ENCODE results near the gene ATF6.

ATF6 gene

DNA sequence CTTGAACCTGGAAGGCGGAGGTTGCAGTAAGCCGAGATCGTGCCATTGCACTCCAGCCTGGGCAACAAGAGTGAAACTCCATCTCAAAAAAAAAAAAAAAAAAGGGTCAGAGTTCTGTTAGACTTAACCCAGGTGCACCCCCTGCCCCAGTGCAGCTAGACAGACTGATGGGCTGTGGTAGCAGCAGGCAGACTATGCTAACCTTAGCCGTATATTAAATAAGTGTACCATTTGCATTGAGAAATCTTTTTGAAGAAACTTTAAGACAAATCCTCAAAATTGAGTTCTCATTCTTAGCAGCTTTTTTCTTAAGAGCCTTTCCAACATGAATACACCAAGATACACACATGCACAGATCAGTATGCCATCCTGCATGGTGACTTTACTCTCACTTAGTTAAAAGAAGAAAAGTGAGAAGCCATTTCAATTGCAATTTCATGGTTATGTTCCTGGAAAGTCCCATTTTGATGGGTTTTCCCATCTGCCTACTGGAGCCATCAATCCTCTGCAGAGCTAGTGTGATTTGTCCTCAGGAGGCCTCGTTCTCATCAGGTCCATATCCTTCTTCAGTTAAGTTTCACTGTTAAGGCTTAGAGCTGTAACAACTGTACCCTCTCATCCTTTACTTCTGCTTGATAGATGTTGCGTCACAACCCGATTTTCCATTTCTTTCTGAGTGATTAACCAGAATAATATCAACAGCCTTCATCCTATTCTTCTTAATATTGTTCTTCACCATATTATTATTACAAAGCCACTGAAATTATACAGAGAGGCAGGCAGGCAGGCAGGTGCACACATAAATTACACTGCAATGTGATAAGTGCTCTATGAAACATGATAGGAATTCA lies 37.5 kb upstream of the ATF6 start:
- peaks cover 6% of the 10 kb centered on the region for H3K27me3 Mint-ChIP-seq
- peak overlapping the region; percentile 96 for H3K4me3 Mint-ChIP-seq
- peaks cover 56% of the 10 kb centered on the region for H3K4me1 Mint-ChIP-seq
- peak overlapping the region; percentile 6 for H3K27ac Mint-ChIP-seq
- no peaks in the 10 kb centered on the region for H3K9me3 Mint-ChIP-seq
- H3K36me3 Mint-ChIP-seq: no peaks in the 10 kb centered on the region

DNA sequence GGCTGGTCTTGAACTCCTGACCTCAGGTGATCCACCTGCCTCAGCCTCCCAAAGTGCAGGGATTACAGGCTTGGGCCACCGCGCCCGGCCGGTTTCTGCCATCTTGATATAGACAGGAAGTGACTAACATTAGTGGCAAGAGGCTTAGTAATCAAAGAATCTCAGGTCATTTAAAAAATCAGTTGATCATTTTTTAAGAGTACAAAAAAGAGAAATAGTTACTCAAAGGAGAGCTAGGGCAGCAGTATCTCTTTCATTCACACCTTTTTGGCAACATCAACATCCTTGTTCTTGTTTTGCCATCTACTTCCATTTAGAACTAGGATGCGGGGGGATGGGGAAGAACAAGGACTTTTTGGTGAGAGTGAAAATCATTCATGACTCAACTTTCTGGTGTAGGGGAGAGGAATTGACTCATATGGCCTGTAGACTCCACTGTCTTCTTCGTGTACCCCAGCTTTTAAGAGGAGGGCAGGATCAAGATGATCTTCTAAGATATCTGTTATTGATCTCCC lies 36.0 kb upstream of the ATF6 start:
- Mint-ChIP-seq H3K27me3 (peaks cover 6% of the 10 kb centered on the region), H3K4me1 (peaks cover 51% of the 10 kb centered on the region), H3K27ac (peak overlapping the region; percentile 67), H3K36me3 (no peaks in the 10 kb centered on the region), H3K4me3 (peak overlapping the region; percentile 57), H3K9me3 (no peaks in the 10 kb centered on the region)

DNA sequence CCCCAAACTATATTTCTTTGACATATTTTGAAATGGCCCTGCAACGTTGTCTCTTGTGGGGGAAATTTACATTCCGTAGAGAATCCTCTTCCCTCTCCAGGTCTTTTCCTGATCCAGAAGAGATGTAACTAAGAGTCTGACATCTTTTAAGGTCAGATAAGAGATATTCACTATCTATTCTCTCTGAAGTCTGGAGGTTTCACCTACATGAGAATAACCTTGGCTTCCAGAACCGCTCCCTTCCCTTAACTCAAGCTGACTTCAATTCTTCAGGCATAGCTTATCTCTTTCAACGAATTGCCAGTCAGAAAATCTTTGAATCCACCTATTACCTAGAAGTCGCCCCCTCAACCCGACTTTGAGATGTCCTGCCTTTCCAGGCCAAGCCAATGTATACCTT lies 34.9 kb upstream of the ATF6 start:
- Mint-ChIP-seq H3K4me3 (no peak overlapping the region), H3K27ac (peak overlapping the region; percentile 56), H3K9me3 (no peaks in the 10 kb centered on the region), H3K27me3 (no peaks in the 10 kb centered on the region), H3K36me3 (no peaks in the 10 kb centered on the region), H3K4me1 (peaks cover 48% of the 10 kb centered on the region)

DNA sequence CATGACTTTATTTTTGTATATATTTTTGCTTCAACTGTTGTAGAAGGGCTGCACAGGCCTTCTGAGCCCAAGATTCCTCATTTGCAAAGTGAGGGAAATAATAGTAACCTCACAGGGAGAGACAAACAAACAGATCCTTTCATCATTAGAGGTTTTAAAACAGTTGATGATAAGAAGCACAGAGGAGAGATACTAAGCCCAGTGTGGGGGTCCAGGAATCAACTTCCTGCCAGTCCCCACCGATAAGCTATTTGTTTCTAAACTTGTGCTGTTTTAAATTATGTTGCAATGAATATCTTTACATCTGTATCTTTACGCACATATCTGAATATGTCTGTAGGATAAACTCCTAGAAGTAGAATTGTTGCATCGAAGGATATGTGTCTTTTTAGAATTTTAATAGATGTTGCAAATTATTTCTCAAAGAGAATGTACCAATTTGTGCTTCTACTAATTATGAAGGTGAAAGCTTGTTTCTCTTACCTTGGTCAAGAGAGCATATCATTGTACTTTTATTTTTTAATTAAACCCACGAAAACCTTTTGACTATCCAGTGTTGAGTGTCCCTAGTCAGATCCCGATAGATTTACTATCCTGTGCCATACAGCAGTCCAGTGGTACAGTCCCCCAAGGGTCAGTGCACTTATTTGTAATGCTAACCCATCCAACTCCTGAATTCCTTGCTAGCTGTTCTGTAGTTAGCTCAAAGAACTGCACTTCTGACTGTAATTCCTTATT lies 34.0 kb upstream of the ATF6 start:
- Mint-ChIP-seq H3K9me3 (no peaks in the 10 kb centered on the region), H3K27ac (peak overlapping the region; percentile 53), H3K27me3 (no peaks in the 10 kb centered on the region), H3K4me1 (peaks cover 53% of the 10 kb centered on the region), H3K36me3 (no peaks in the 10 kb centered on the region), H3K4me3 (no peak overlapping the region)

DNA sequence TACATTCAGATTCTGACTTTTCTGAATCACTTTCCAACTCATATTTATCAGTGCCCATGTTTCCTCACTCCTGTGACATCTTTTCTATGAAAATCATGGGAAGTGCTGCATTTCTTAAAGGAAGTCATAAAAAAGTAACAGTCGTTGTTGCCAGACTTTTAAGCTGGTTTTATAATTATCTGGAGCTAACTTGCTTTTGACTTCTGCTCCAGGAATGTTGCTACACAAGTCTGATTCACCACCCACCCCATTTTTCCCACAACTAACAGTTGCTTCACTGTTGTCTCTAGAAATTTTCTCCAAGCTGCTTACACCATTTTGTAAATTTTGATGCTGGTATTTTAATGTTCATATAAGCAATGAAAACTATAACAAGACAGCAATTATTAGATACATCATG lies 32.6 kb upstream of the ATF6 start:
- Mint-ChIP-seq H3K27me3 (no peaks in the 10 kb centered on the region), H3K4me1 (peaks cover 43% of the 10 kb centered on the region), H3K27ac (no peak overlapping the region), H3K4me3 (no peak overlapping the region), H3K9me3 (no peaks in the 10 kb centered on the region), H3K36me3 (no peaks in the 10 kb centered on the region)

DNA sequence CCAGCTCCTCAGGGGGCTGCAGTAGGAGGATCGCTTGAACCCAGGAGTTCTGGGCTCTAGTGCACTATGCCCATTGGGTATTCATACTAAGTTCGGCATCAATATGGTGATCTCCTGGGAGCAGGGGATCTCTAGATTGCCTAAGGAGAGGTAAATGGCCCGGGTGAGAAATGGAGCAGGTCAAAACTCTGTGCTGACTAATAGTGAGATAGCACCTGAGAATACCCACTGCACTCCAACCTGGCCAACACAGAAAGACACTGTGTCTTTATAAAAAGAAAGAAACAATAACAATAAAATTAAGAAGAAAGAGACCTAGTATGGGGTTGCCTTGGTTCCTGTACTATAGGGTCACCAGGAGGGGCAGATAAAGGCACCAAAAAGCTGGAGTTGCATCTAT lies 30.3 kb upstream of the ATF6 start:
- H3K36me3 Mint-ChIP-seq: no peaks in the 10 kb centered on the region
- no peaks in the 10 kb centered on the region for H3K27me3 Mint-ChIP-seq
- peaks cover 29% of the 10 kb centered on the region for H3K4me1 Mint-ChIP-seq
- no peak overlapping the region for H3K4me3 Mint-ChIP-seq
- no peaks in the 10 kb centered on the region for H3K9me3 Mint-ChIP-seq
- H3K27ac Mint-ChIP-seq: peak overlapping the region; percentile 66

DNA sequence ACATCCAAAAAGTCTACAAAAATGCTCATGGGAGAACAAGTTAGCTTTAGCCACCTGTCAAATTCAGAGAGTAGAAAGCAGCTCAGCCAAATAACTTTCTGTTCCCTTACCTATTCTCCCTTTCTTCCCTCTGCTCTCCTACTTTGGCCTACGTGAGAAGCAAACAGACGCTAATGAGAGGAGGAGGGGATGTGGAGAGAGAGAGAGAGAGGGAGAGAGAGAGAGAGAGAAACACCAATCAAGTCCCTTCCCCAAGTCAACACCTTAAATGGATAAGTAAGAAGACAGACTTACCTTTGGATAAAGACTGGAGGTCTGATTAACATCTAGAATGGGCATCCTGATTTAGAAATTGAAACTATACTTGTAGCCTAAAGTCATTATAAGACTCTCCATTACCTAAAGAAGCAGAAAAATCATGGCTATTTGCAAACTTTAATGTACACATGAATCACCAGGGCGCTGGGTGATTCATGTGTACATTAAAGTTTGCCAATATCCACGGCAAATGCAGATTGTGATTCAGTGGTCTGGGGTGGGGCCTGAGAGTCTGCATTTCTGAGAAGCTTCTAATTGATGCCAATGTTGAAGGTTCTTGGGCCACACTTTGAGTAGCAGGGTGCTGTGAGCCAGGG lies 29.7 kb upstream of the ATF6 start:
- Mint-ChIP-seq H3K4me1 (peaks cover 26% of the 10 kb centered on the region), H3K27ac (peak overlapping the region; percentile 66), H3K9me3 (no peaks in the 10 kb centered on the region), H3K4me3 (no peak overlapping the region), H3K27me3 (no peaks in the 10 kb centered on the region), H3K36me3 (no peaks in the 10 kb centered on the region)

DNA sequence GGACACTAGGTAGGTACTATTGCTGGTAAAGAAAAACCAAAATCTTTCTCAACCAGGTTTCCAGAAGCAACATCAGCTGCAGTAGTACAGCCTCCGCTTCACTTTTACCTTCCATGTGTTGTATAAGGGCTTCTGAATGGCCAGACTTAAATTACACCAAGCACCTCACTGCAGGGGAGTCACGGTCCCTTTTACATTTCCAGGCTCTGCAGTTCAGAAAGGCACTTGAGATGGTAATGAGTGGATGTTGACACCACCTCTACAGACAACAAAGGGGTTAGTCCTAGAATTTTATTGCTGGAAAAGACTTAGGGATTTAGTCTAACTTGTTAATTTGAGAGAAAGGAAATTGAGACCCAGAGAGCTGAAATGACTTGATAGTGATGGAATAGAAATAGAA lies 28.5 kb upstream of the ATF6 start:
- Mint-ChIP-seq H3K36me3 (no peaks in the 10 kb centered on the region), H3K9me3 (no peaks in the 10 kb centered on the region), H3K27me3 (no peaks in the 10 kb centered on the region), H3K4me3 (no peak overlapping the region), H3K4me1 (peaks cover 25% of the 10 kb centered on the region), H3K27ac (no peak overlapping the region)

DNA sequence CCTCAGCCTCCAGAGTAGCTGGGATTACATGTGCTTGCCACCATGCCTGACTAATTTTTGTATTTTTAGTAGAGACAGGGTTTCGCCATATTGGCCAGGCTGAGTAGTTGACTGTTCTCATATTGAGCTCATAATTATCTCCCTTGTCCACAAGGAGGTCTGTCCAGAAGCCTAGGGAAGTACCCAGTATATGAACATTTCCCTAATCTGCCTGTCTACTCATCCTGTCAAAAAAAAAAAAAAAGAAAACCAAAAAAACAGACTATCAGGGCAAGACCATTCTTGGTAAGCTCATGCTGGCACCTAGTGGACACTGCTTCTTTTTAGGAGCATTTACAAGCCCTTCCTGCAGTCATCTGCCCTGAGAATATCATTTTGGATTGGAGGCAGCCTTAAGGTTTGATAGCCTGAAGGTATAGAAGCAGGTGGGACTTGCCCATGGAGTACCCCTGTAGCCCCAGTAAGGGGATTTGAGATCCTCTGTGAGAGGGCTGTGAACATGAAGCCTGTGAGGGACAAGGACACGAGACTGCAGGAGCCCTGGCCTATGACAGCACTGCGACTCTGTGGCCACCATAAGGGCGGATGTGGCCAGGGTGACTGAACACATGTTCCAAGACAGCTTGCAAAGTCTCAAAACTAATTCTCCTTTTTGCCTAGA lies 27.4 kb upstream of the ATF6 start:
- no peaks in the 10 kb centered on the region for H3K27me3 Mint-ChIP-seq
- no peaks in the 10 kb centered on the region for H3K36me3 Mint-ChIP-seq
- no peaks in the 10 kb centered on the region for H3K9me3 Mint-ChIP-seq
- no peak overlapping the region for H3K27ac Mint-ChIP-seq
- H3K4me1 Mint-ChIP-seq: peaks cover 28% of the 10 kb centered on the region
- H3K4me3 Mint-ChIP-seq: no peak overlapping the region

DNA sequence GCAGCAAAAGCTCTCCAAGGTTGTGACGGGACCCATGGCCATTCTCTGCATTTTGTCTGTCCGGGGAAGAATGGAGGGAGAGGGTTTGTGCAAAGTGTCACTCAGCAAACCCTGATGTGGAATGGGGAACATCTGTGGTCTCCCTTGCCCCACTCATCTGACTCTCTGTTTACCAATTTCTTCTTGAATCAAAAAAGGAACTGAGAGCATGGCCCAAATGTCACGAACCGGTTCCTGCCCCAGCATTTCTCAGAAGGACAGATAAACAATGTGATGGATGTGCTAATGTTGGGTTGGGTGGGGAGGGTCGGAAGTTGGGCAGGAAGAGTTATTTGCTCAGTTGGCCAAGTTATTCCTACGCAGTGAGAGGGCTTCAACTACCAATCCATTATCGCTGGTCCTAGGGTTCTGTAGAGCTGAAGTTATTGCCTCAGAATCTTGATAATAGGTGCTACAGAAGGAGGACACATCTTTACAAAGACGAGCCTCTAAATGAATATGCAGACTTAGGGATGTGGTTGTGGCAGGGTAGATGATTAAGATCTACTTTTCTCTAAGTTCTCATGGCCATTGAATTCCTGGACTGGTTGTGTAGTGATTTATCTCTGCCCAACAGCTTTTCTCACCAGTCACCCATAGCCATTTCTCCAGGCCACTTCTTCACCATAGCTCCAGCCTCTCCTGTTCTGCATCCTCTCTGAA lies 26.1 kb upstream of the ATF6 start:
- Mint-ChIP-seq H3K36me3 (no peaks in the 10 kb centered on the region), H3K4me3 (no peak overlapping the region), H3K9me3 (no peaks in the 10 kb centered on the region), H3K27ac (no peak overlapping the region), H3K27me3 (no peaks in the 10 kb centered on the region), H3K4me1 (peaks cover 39% of the 10 kb centered on the region)

DNA sequence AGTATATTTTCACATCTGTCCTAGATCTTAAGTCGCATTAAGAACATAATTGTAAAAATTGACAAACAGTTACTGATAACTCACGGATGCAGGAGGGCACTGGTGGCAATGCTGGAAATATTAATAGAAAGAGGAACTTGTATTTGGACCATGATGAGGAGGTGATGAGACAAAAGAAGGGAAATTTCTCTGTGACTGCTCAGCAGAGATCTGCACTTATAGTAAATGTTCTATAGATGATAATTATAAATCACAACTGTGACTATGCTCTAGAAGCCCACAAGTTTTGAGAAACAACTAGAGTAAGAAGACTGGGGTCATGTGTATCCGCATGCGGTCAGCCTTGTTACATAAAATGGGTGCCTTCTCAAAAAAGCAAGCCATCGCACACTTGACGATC lies 25.2 kb upstream of the ATF6 start:
- Mint-ChIP-seq H3K4me3 (no peak overlapping the region), H3K27ac (no peak overlapping the region), H3K4me1 (peaks cover 44% of the 10 kb centered on the region), H3K36me3 (no peaks in the 10 kb centered on the region), H3K27me3 (peaks cover 3% of the 10 kb centered on the region), H3K9me3 (no peaks in the 10 kb centered on the region)

DNA sequence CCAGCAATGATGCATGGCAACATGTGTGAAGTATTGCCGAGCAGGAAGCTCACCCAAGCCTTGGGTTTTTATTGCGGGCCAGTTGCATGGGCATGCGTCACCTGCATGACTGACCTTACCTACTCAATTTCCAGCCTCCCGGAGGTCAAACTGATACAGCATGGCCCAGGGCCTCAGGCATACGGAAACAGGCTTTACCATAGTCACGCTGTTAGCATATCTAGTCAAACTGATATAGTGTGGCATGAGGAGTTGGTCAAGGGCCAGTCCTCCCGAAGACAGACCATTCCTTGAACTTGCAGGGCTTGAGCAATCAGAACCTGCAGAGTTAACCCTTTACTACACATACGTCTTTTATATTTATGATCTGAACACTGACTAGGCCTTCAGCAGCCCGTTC lies 22.9 kb upstream of the ATF6 start:
- Mint-ChIP-seq H3K4me3 (no peak overlapping the region), H3K4me1 (peaks cover 46% of the 10 kb centered on the region), H3K36me3 (no peaks in the 10 kb centered on the region), H3K9me3 (no peaks in the 10 kb centered on the region), H3K27ac (no peak overlapping the region), H3K27me3 (peaks cover 5% of the 10 kb centered on the region)

DNA sequence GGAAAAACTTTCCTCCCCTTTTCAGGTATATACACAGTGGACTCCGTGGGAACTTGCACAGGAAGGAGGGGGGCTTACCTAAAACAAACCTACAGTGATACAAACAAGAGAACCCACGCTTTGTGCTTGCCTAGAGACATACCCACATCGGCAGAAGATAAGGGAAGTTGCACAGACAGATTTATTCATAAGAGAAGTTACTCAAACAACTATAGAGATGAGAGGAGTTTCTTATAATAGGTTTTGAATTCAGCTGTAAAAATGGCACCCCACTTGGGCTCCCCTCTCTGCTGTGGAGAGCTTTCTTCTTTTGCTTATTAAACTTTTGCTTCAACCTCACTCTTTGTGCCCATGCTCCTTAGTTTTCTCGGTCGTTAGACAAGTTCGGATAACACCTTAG lies 18.3 kb upstream of the ATF6 start:
- peaks cover 3% of the 10 kb centered on the region for H3K36me3 Mint-ChIP-seq
- H3K27ac Mint-ChIP-seq: no peak overlapping the region
- H3K9me3 Mint-ChIP-seq: no peaks in the 10 kb centered on the region
- H3K4me3 Mint-ChIP-seq: peak overlapping the region; percentile 39
- peaks cover 5% of the 10 kb centered on the region for H3K27me3 Mint-ChIP-seq
- peaks cover 55% of the 10 kb centered on the region for H3K4me1 Mint-ChIP-seq

DNA sequence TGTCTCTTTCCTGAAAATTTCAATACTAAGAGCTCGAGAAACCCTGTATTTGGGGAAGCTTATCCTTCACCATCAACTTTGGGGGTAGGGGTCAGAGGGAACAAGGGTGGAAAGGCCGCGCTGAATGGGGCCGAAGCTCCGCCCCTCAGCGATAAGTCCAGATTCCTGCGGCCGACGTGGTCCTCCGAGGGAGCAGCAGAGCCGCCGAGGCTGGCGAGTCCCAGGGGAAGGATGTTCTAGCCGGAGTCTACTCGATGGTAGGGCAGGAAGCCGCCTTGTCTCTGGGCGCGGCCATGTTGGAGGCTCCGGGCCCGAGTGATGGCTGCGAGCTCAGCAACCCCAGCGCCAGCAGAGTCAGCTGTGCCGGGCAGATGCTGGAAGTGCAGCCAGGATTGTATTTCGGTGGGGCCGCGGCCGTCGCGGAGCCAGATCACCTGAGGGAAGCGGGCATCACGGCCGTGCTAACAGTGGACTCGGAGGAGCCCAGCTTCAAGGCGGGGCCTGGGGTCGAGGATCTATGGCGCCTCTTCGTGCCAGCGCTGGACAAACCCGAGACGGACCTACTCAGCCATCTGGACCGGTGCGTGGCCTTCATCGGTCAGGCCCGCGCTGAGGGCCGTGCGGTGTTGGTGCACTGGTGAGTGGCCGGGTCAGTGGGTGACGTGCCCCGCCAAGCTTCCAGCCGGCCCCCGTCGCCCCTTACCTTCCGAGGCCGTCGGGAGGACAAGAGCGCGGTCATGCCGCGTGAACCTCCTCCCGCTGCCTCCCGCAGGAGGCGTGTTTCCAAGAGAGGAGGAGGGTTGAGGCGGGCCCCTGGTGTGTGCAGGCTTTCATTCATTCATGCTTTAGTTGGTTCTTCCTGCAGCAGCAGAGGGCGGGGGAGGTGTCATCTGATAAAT lies 16.4 kb upstream of the ATF6 start, which contains the start of gene DUSP12:
DUSP12 (plus strand) TSS at position 278 of the 899 bp plus-strand sequence; CDS start at position 294, 16 bp downstream.
- H3K27me3 Mint-ChIP-seq: peaks cover 5% of the 10 kb centered on the region
- H3K27ac Mint-ChIP-seq: peak within 1 kb of the TSS; percentile 93
- H3K36me3 Mint-ChIP-seq: peaks cover 14% of the 10 kb centered on the region
- peaks cover 48% of the 10 kb centered on the region for H3K4me1 Mint-ChIP-seq
- H3K4me3 Mint-ChIP-seq: peak within 1 kb of the TSS; percentile 99
- H3K9me3 Mint-ChIP-seq: no peaks in the 10 kb centered on the region
